ENCODE measurements around the gene DNAH12.

DNAH12 gene

DNA sequence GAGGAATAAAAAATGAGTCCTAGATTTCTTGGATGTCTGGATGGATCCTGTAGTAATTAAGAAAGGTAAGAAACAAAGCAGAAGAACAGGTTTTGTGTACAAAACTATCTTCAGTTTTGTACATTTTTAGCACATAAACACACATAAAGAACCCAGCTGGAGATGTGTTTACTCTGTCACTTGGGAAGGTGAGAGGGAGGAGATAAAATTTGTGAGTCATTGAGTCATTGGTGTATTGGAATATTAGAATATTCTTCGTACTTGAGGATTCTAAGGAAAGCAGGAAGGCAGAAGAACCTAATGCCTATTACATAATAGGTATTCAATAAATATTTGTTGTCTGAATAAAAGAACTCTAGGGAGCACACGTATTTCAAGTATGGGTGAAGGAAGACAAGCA is 299.2 kb downstream of the DNAH12 start:
- TF ChIP-seq CTCF (IDR thresholded peaks at IDR 0.05; ENCODE audit: poor library complexity, severe bottlenecking), result no peak
- peaks cover 76% of the 10 kb centered on the region for H3K36me3 ChIP-seq (ENCODE audit: low read depth)
- no peak for DNase-seq (ENCODE audit: low spot score)

More for the DNA sequence above, 299.2 kb downstream of the DNAH12 start:
- Histone ChIP-seq H3K4me3 (ENCODE audit: severe bottlenecking) (no peak overlapping the region), H3K9me3 (ENCODE audit: severe bottlenecking) (no peaks in the 10 kb centered on the region), H3K27me3 (ENCODE audit: insufficient read depth, poor library complexity, severe bottlenecking) (no peaks in the 10 kb centered on the region), H3K27ac (ENCODE audit: poor library complexity, severe bottlenecking) (no peak overlapping the region), H3K4me1 (ENCODE audit: insufficient read depth, poor library complexity, severe bottlenecking) (no peaks in the 10 kb centered on the region)
- no peak for ATAC-seq (ENCODE audit: low read depth)

Measured in RWPE2 (cell line).